Endometrium (tissue), 2 donors: ENCODE results near the gene PRSS33.

Experiments
- FAIRE-seq: peaks from 2 replicates; lab custom pipeline; 2012; peaks lifted over from hg19 to GRCh38; lab: Jason Lieb, UNC
- donor health status: control.
- donor health status: control.

Gene PRSS33

DNA sequence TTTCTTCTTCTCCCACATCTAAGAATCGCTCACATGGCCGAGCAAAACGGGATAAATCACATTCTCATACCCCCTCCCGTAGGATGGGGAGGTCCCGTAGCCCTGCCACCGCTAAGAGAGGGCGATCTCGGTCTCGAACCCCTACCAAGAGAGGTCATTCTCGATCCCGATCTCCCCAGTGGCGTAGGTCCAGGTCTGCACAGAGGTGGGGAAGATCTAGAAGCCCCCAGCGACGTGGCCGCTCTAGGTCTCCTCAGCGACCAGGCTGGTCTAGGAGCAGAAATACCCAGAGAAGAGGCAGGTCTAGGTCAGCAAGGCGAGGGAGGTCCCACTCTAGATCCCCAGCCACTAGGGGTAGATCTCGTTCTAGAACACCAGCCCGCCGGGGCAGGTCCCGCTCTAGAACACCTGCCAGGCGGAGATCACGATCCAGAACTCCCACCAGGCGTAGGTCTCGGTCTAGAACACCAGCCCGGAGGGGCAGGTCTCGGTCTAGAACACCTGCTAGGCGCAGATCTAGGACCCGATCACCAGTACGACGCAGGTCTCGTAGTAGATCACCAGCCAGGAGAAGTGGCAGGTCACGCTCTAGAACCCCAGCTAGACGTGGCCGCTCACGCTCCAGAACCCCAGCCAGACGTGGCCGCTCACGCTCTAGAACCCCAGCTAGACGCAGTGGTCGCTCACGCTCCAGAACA is 25.3 kb downstream of the PRSS33 start:
- FAIRE-seq: no peak

DNA sequence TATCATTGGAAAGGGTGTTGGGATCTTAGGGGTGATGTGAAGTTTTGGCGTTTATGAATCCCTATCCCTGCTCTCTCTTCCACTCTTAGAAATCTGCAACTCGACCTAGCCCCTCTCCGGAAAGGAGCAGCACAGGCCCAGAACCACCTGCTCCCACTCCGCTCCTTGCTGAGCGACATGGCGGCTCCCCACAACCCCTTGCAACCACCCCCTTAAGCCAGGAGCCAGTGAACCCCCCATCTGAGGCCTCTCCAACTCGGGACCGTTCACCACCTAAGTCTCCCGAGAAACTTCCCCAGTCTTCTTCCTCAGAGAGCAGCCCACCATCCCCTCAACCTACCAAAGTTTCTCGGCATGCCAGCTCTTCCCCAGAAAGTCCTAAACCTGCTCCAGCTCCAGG is 25.9 kb downstream of the PRSS33 start:
- FAIRE-seq: no peak

DNA sequence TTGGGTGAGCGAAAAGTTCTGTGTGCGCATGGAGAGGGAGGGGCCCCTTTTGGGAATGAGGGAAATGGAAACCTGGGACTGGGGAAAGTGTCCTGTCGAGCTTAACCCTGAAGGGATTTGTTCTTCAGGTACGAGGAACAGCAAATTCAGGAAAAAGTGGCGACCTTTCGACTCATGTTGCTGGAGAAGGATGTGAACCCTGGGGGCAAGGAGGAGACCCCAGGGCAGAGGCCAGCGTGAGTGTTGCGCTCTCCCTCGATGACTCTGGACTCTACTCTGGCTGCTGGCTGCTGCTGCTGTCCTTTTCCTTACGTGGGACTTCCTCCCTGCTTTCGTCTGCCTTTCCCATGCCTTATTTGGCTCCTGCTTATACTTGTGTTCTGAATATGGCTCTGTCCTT is 30.0 kb downstream of the PRSS33 start:
- no peak for FAIRE-seq

DNA sequence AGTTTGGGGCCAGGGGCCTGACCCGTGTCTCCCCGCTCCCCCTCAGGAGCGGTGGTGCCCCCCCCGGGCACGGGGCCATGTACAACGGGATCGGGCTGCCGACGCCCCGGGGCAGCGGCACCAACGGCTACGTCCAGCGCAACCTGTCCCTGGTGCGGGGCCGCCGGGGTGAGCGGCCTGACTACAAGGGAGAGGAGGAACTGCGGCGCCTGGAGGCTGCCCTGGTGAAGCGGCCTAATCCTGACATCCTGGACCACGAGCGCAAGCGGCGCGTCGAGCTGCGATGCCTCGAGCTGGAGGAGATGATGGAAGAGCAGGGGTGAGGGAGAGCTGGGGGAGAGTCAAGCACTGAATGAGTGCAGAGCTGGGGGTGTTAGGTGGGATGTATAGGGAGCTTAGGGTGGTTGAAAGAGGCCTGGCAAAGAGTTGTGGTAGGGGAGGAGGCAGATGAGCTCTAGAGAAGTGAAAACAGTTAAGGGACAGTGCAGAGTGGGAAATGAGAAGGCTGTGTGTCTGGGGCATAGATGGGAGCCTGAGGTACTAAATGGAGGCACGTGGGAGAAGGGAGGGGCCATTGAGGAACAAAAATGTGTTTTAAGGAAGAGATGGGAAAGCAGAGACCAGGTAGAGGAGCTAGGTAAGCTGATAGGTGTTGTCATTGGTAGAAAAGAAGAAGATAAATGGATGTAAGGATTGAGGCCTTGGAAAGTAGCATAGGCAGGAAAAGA is 30.9 kb downstream of the PRSS33 start:
- no peak for FAIRE-seq

DNA sequence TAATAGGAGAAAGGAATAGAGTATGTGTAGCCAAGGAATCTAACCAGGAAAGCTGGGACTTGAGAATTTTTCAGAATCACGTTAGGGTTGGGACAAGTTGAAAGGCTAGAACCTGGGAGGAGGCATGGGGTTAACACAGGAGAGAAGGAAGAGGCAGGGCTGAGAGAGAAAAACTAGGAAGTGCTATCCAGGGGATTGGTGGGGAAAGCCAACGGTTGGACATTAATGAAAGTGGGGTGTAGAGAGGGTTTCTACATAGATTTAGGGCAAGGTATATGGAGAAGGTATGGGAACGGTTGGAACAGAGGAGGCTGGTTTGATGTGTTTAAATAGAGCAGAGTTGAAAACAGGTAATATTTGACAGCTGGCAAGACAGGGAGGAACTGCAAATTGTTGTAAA is 32.2 kb downstream of the PRSS33 start:
- no peak for FAIRE-seq

DNA sequence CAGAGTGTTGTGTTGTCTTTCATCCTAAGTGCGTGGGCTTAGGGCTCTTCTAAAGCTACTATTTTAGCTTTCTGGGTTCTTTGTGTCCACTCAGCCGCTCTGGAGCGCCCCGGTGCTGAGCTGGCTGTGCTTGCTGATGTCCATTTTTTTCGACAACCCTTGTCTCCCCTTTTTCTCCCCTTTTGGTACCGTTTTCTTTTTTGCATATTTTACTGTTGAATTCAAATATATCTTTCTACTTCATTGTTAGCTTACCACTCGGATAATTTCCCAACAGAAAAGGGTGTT is 33.7 kb downstream of the PRSS33 start:
- FAIRE-seq: no peak

DNA sequence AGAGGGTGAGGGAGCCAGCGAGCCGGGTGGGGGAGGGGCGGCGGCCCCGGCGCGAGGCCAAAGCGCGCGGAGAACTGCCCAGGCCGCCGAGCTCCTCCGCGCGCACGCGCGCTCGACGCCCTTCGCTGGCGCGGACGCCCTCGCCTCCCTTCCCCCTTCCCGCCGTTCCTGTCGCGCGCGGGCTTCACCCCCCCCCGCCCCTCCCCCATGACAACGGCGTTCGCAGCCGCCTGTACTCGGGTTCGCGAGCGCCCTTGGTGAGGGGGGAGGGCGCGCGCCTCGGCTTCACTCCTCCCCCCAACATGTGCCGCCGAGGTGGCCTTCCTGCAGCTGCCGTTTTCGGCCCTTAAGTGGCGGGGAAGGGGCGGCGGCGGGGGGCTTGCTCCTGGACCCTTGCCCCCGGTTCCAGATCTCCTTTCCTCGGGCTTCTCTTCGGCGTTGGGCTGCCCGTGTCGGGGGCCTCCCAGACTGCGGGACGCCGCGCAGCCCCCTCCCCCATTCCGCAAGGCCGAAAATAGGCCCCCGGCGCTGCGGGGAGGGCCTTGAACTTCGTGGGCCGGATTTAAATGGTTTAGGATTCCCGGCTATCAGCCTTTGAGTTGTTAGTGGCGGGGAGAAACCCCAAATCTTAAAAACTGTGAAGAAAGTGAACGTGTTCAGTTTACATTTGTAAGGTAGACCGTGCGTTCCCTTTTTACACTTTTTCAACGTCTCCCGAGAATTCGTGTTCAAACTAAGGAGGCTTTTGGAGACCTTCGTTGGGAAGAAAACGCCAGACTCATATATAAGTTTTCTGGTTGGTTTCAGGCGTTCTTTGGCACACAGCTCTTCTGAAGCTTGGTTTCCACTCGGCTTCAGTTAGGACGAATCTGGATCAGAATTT is 34.3 kb downstream of the PRSS33 start:
- FAIRE-seq: no peak

DNA sequence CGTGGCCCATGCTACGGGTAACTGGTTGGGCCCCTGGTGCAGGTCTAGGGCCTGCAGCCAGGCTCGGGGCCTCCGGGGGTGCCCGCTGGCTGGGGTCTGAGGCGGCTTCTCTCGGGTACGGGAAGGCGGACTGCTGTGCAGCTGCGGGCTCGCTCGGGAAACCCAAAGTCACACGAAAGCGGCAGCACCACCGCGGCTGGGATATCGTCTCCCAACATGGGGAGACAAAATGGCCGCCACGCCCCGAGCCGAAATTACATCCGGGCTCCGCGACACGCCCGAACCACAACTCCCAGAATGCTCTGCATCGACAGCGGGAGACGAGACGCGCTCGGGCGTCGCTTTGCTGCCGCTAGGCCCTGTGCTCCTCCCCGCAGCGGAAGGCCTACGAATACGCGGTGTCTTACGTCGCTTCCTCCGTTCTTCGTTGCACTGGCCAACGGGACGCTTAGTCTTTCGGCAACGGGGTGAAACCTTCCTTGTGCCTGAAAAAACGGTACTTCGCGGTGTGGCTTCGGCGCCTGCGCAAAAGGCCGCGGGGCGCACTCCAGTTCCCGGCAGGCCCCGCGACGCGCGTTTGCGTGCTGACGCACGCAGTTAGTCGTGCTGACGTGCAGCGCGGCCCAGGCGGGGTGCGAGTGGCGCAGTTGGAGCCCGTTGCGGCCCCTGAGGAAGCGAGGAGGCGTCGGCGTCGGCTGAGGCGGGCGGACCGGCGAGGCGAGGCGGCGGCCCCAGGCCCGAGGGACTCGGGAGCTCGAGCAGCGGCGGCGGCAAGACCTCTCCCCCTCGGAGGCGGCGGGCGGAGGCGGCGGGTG is 35.1 kb downstream of the PRSS33 start, which contains the start of gene SRRM2:
TSS of gene SRRM2 (plus strand) at position 604 of the 815 bp plus-strand sequence. CDS start 3,727 bp downstream, outside the sequence.
- FAIRE-seq: no peak

DNA sequence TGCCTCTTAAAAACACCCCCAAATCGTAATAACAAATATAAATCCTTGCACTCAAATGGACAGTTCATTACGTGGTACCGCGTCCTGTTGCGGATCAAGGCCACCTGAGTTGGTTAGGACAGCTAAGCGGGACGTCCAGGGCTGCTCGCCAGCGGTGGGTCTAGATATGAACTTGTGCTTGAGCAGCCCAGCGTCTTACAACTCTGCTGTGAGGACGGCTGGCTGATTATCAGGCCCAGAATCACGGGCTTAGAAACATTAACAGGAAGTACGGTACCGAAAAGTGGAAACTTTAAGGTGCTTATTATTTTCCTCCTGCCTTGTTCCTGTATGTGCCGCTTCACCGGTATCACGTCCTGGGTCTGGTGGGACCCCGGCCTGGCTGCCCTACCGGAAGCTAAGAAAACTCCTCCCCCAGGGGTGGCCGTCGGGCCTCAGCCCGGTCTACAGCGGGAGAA is 35.8 kb downstream of the PRSS33 start:
- no peak for FAIRE-seq

DNA sequence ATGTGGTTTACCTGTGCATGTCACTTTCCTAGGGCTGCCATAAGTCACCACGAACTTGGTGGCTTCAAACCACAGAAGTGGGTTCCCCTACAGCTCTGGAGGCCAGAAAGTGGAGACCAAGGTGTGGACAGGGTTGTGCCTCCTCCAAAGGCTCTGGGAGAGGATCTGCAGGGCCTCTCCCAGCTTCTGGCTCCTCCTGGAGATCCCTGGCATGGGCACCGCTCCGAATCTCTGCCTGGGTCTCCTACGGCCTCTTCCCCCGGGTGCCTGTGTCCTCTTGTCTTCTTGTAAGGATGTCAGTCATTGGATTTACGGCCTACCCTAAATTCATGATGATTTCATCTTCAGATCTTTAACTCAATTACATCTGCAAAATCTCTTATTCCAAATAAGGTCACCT is 37.4 kb downstream of the PRSS33 start:
- no peak for FAIRE-seq

DNA sequence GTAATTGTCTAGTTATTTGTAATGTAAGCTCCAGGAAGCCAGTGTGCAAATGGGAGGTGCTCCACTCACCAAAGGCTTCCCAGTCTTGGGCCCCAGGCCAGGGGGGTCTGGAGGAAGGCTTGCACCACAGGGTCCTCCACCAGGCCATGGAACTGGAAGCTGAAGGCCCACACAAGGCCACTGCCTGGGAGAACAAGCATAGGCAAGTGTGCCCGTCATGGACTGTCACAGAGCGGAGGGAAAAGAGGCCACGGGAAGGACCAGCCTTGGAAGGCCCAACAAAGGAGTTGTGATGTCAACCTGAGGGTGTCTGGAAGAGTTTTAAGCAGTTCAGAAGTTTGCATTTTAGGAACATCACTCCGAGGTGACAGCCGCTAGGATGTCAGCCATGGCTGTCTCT is 37.9 kb downstream of the PRSS33 start:
- FAIRE-seq: no peak

DNA sequence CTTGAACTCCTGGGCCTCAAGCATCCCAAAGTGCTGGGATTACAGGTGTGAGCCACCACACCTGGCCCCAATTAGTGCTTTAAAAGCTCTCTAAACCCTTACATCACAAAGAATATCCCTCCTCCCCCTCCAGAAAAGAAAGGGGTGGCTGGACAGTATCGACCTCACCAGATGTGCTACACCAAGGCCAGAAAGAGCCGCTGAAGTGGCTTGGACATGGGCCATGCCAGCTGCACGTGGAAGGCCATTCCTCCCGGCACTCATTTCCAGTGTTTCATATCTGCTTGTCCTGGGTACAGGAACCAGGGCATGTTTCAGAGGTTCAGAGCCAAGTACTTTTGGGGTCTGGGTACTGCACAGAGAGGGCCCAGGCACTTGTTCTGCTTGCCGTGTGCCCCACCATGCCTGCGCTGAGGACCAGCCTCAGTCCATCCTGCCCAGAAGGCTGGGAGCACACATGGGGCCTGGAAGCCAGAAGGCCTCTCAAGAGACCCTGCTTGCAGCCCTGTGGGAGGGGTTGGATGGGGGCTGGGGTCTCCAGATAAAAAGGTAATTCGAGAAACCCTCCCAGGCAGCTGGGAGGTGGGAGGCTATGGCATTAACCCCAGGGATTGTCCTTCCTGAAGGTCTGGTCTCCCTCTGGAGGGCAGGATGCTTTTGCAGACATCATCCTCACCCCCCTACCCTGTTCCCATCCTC is 38.5 kb downstream of the PRSS33 start:
- no peak for FAIRE-seq

DNA sequence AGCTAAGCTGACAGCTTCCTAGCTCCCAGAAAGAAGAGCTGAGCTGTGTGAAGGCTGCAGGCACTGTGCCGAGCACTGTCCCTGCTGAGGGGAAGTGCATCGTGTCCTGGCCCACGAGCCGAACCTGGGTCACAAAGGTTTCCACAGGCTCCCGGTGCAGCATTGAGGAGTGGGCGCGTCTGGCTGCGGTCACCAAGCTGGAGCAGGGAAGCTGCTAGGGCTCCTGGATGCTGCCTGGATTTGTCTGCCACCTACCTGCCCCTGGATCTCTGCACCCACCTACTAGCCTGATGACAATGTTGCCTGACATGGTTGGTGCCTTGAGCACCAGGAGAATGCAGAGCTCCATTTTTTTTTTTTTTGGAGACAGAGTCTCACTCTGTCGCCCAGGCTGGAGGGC is 41.4 kb downstream of the PRSS33 start:
- FAIRE-seq: no peak

DNA sequence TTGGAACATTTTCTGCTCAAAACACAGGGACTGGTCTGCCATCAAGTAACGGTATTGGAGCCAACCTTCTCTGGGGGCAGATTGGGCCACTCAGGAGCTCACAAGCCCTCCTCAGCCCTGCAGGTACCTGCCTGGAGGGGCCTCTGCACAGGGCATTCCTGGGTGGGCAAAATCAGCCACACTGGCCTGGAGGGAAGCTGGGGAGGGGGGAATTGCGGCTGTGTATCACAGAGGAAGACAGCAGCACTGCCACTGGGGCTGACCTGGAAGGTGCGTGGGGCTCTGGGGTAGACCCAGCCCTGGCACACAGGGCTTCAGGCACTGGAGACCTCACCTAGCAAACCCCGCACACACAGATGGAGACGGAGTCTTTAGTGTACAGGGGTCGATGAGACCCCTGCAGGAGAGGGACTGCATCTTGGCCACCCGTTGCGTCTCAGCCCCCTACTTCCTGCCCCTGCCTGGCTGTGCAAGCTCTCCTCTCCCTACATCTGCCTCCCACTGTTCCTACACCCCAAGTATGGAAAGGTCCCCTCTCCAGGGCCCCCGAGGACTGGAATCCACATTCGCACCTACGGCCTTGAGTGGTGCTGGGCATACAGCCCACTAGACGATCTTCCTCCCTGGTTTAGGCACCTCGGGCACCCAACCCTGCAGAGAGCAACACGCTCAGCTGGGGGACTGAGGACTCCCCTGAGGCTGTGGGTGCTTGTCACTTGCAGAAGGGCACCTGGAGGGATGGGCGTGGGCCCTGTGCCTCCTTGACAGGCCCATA is 42.1 kb downstream of the PRSS33 start:
- no peak for FAIRE-seq

DNA sequence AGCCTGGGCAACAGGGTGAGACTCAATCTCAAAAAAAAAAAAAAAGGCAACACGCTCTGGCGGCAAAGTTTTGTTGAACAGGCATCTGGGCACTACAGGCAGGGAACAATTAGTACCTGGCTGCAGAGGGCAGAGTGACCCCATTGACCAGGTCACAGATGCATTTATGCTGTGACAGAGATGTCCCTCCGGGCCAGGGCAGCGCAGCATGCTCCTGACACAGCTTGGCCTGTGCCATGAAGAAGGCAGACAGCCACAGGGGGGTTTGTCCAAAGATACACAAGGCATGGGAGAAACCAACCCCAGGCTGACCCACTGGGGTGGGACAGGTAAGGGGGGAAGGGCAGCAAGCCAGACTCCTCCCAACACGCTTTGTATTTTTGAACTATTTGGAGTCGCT is 42.6 kb downstream of the PRSS33 start:
- FAIRE-seq: no peak

DNA sequence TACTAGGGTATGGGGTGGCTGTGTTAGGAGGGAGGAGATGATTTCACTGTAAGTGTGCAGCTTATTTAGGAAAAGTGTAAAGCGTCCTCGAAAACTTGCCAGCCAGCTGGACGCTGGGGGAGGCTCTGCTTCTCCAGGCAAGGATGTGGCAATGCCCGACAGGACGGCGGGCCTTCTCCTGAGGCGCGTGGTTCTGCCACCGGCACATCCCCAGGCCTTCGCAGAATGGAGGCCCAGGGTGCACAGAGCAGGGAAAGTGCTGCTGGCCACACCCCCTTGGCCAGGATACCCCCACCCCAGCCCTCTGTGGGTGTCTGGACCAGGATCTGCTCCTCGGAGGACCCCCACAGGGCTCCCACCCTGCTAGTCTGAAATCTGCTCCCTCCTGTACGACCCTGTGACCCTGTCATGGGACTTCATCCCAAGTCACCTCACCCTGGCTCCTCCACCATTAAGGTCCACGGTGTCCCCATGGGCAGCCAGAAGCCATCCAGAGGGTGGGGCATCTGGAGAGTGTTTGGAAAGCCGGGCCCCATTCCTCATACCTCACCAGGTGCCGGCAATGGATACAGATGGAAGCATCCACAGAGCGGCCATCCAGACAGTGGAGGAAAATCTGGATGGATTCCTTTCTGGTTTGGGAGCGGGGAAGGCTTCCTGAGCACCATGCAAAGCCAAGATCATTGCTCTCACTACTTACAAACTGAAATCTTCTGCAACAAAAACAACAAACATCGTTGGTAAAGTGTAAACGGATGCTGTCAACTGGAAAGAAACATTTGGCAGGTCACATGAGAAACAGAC is 44.2 kb downstream of the PRSS33 start:
- no peak for FAIRE-seq

DNA sequence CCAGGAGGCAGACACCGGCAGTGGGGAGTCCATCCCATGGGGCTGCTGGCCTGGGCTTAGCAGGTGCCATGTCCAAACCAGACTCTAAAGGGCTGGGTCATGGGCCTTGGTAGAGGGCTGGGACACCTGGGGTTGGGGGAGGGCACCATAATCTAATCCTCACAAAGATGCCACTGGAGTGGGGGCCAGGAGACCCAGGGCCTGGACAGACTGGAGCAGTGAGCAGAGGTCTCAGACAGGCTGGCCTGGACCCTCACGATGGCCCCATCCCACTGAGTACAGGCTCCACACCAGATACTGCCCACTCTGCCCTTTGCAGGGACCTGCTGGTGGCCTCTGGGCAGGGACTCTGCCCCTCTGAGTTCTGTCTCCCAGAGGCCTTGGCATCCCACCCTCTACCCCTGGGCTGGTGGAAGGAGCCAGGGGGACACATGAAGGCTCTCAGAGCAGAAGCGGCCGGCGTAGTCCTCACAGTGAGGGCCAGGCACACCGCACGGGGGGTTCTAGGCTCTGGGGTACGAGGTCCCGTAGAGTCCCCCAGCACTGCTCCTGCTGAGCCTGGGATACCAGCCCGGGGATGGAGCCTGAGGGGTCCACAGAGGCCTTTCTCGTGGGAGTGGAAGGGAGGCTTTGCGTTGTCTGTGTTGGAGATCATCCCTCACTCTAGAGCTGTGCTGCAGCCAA is 44.9 kb downstream of the PRSS33 start:
- FAIRE-seq: no peak

DNA sequence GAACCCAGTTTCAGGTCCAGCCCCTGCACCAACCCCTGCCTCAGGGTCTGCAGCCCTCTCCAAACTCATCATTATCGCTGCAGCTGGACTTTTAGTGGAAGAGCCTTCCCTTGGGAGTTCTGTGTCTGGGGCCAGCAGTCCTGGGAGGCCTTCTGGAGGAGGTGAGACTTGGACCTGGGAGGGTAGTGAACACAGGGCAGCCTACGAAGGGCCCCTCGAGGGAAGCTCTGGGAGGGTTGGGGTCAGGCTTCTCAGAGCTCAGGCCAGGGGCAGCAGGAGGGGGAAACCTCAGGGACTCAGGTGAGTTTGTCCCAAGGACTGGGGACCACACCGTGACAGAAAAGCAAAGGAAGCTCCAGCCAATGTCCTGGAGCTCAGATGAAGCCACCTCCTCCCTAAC is 46.2 kb downstream of the PRSS33 start:
- no peak for FAIRE-seq

DNA sequence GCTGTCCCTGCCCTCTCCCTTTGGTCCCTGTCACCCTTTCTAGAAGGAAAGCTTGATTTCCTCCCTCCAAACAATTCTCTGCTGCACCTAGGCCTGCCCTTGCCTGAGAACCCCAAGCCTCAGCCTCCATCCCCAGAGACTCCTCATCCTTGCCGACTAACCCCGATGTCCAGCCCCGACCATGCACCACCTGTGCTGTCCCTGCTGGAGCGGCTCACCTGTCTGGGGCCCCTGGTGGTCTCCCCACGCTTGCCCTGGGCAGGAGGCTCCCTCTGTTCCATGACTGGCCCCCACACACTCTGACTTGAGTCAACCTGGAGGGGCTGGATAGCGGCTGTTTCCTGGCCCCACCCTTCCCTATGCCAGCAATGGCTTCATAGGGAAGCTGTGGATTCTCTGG is 46.9 kb downstream of the PRSS33 start:
- FAIRE-seq: no peak
